Cardiac muscle cell (in vitro differentiated cells and primary cell): Measurements from ENCODE around the gene SNX9. TPM values are rescaled to one million over a fixed set of nuclear protein-coding genes. Genes with fewer than 3 reads are reported as not detected.

Experiments used
- DNase-seq, 2 donors: peaks; one replicate each; pipeline versions ENCODE4 v3.0.0 to v3.0.0-alpha.2; 2010 to 2017; ENCODE audit warnings: low read depth in 1 of 2, low spot score in 1 of 2
- H3K27ac ChIP-seq: fragments of 200-600 bp; sonication (generic); 2 replicates; pipeline ENCODE4 v1.5.1; 2016
- H3K27me3 ChIP-seq: fragments of 200-600 bp; sonication (generic); 2 replicates; pipeline ENCODE4 v1.6.0; 2016; ENCODE audit warnings: control low read depth
- H3K36me3 ChIP-seq: fragments of 200-600 bp; sonication (generic); 2 replicates; pipeline ENCODE4 v1.5.1; 2016; ENCODE audit warnings: control low read depth
- H3K4me1 ChIP-seq: fragments of 200-600 bp; sonication (generic); 2 replicates; pipeline ENCODE4 v1.8.1; 2017; ENCODE audit warnings: low read depth, mild to moderate bottlenecking, mixed run types
- H3K4me3 ChIP-seq: fragments of 200-600 bp; sonication (generic); 2 replicates; pipeline ENCODE4 v1.5.1; 2016; ENCODE audit warnings: mild to moderate bottlenecking
- H3K9me3 ChIP-seq: fragments of 200-600 bp; sonication (generic); 2 replicates; pipeline ENCODE4 v1.5.1; 2017; ENCODE audit warnings: low read depth, mild to moderate bottlenecking, control low read depth
- CTCF ChIP-seq: IDR thresholded peaks from 2 replicates; pipeline ENCODE4 v1.5.1; 2012; ENCODE audit warnings: low read depth, mild to moderate bottlenecking, low read length
- polyA plus RNA-seq: library from polyadenylated mRNA; unstranded; fragments of >200 nt; fragmentation: Nextera tagmentation; extraction: Ambion mirVana; gene quantifications from 2 replicates; pipeline ENCODE4 v1.2.1, GENCODE V29; 2016
- total RNA-seq: library from RNA; depleted of rRNA; stranded (reverse); fragments of >200 nt; gene quantifications from 2 replicates; pipeline ENCODE4 v1.2.3, GENCODE V29; 2016

Gene SNX9
- total and polyA plus RNA-seq, 2 experiments from 2014 or later = 23.9 to 27.0 TPM

GRCh38 chr6:157838718-157839430 is 15.8 kb downstream of the SNX9 start:
- Histone ChIP-seq H3K27ac (peak overlapping the region; percentile 16), H3K9me3 (no peaks in the 10 kb centered on the region), H3K4me1 (peaks cover 4% of the 10 kb centered on the region), H3K36me3 (no peaks in the 10 kb centered on the region), H3K27me3 (no peaks in the 10 kb centered on the region), H3K4me3 (no peak overlapping the region)
- no peak for DNase-seq
- no peak for TF ChIP-seq CTCF

DNA sequence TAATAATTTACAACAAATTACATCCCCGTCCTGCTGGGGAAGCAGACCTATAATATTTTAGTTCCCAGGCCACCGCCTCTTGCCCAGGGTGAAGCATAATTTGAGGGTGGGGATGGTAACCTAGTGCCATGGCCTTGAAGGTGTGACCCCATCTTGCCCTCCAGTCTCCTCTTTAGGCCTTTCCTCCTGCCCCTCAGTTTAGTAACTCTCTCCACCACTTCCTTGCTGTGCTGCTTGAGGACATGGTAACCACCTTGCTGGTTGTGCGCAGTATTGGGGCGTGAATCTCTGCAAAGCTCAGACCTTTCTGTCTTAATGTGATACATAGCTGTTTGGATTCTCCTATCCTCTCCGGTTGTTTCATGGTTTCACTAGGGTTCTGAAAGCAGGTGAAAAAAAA is 16.6 kb downstream of the SNX9 start:
- peaks cover 4% of the 10 kb centered on the region for H3K4me1 ChIP-seq
- no peaks in the 10 kb centered on the region for H3K36me3 ChIP-seq
- no peak for TF ChIP-seq CTCF
- H3K27me3 ChIP-seq = no peaks in the 10 kb centered on the region
- no peaks in the 10 kb centered on the region for H3K9me3 ChIP-seq
- no peak overlapping the region for H3K4me3 ChIP-seq
- H3K27ac ChIP-seq = no peak overlapping the region
- no peak for DNase-seq

GRCh38 chr6:157840261-157840660 is 17.2 kb downstream of the SNX9 start:
- H3K27me3 ChIP-seq = no peaks in the 10 kb centered on the region
- peaks cover 4% of the 10 kb centered on the region for H3K4me1 ChIP-seq
- H3K4me3 ChIP-seq = no peak overlapping the region
- no peaks in the 10 kb centered on the region for H3K9me3 ChIP-seq
- TF ChIP-seq CTCF = no peak
- DNase-seq = no peak
- H3K36me3 ChIP-seq = no peaks in the 10 kb centered on the region
- H3K27ac ChIP-seq = no peak overlapping the region

DNA sequence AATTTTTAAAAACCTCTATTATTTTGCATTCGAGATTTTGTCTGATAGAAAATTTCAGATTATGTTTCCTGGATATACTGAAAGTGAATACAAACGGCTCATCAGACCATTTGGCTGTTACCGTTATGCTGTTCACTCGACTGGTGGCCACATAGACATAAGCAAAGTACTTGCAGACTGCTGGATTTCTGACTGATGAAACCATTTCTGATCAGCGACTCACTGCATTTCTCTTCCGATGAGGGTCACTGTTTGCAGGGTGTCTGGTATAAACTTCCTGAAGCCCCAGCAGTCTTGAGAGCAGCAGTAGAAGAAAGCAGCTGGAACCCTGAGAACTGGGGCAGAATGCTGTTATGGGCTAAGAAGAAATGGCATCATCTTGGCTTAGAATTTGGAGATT is 17.7 kb downstream of the SNX9 start:
- no peak overlapping the region for H3K4me3 ChIP-seq
- H3K4me1 ChIP-seq = peaks cover 5% of the 10 kb centered on the region
- H3K9me3 ChIP-seq = no peaks in the 10 kb centered on the region
- no peak overlapping the region for H3K27ac ChIP-seq
- H3K36me3 ChIP-seq = no peaks in the 10 kb centered on the region
- TF ChIP-seq CTCF = no peak
- H3K27me3 ChIP-seq = no peaks in the 10 kb centered on the region
- DNase-seq = peak in 1 of 2 donors; percentile 49

GRCh38 chr6:157841211-157841840 is 18.3 kb downstream of the SNX9 start:
- no peak for DNase-seq
- Histone ChIP-seq H3K4me3 (no peak overlapping the region), H3K9me3 (no peaks in the 10 kb centered on the region), H3K27ac (no peak overlapping the region), H3K36me3 (no peaks in the 10 kb centered on the region), H3K4me1 (peaks cover 10% of the 10 kb centered on the region), H3K27me3 (no peaks in the 10 kb centered on the region)
- no peak for TF ChIP-seq CTCF
